Measurements from ENCODE around the gene ZBTB12. TPM values are rescaled to one million over a fixed set of nuclear protein-coding genes. Genes with fewer than 3 reads are reported as not detected.

ZBTB12 gene
- total RNA-seq, 2 donors from 2014 or later: 1.3 to 2.4 TPM

GRCh38 chr6:31887173-31888007 lies 14.5 kb downstream of the ZBTB12 start:
- no peak for DNase-seq (ENCODE audit: low spot score in 2 of 2)
- H3K36me3 Mint-ChIP-seq: peaks cover 5 to 6% of the 10 kb centered on the region in 2 donors
- no peak overlapping the region for H3K27ac Mint-ChIP-seq
- no peaks in the 10 kb centered on the region for H3K9me3 Mint-ChIP-seq
- peak; percentile 32 to 43 for ATAC-seq

GRCh38 chr6:31886541-31886991 lies 15.3 kb downstream of the ZBTB12 start:
- ATAC-seq (no peak), DNase-seq (ENCODE audit: low spot score in 2 of 2) (no peak)
- Mint-ChIP-seq H3K9me3 (no peaks in the 10 kb centered on the region), H3K27ac (no peak overlapping the region), H3K36me3 (peaks cover under 1 to 6% of the 10 kb centered on the region in 2 donors)

GRCh38 chr6:31884528-31885035 lies 17.3 kb downstream of the ZBTB12 start:
- Mint-ChIP-seq H3K27ac (no peak overlapping the region), H3K9me3 (no peaks in the 10 kb centered on the region), H3K36me3 (peaks cover 9 to 13% of the 10 kb centered on the region in 2 donors)
- DNase-seq (ENCODE audit: low spot score in 2 of 2) (no peak), ATAC-seq (no peak)

GRCh38 chr6:31883676-31884075 lies 18.2 kb downstream of the ZBTB12 start:
- DNase-seq (ENCODE audit: low spot score in 2 of 2): no peak
- H3K36me3 Mint-ChIP-seq: peaks cover 9 to 13% of the 10 kb centered on the region in 2 donors
- ATAC-seq: no peak
- H3K27ac Mint-ChIP-seq: no peak overlapping the region
- H3K9me3 Mint-ChIP-seq: no peaks in the 10 kb centered on the region

GRCh38 chr6:31882344-31882743 lies 19.5 kb downstream of the ZBTB12 start:
- no peak for ATAC-seq
- Mint-ChIP-seq H3K9me3 (no peaks in the 10 kb centered on the region), H3K36me3 (peaks cover 9 to 13% of the 10 kb centered on the region in 2 donors), H3K27ac (no peak overlapping the region)
- no peak for DNase-seq (ENCODE audit: low spot score in 2 of 2)

- DNase-seq (ENCODE audit: low spot score in 2 of 2) (no peak), ATAC-seq (no peak)
- no peaks in the 10 kb centered on the region for H3K9me3 Mint-ChIP-seq
Measured at GRCh38 chr6:31881136-31881859, 20.6 kb downstream of the ZBTB12 start.

GRCh38 chr6:31880616-31881015 lies 21.3 kb downstream of the ZBTB12 start:
- Mint-ChIP-seq H3K9me3 (no peaks in the 10 kb centered on the region), H3K36me3 (peaks cover 8 to 9% of the 10 kb centered on the region in 2 donors), H3K27ac (no peak overlapping the region)
- DNase-seq (ENCODE audit: low spot score in 2 of 2) (no peak), ATAC-seq (no peak)

More at GRCh38 chr6:31881136-31881859, 20.6 kb downstream of the ZBTB12 start:
- Mint-ChIP-seq H3K27ac (peak overlapping the region; percentile 12 to 90), H3K36me3 (peaks cover 9 to 12% of the 10 kb centered on the region in 2 donors)

GRCh38 chr6:31879901-31880300 lies 22.0 kb downstream of the ZBTB12 start:
- Mint-ChIP-seq H3K27ac (no peak overlapping the region), H3K36me3 (peaks cover 8 to 9% of the 10 kb centered on the region in 2 donors), H3K9me3 (no peaks in the 10 kb centered on the region)
- no peak for DNase-seq (ENCODE audit: low spot score in 2 of 2)
- ATAC-seq: no peak

GRCh38 chr6:31879143-31879542 lies 22.7 kb downstream of the ZBTB12 start:
- ATAC-seq: no peak
- Mint-ChIP-seq H3K36me3 (peaks cover 8 to 9% of the 10 kb centered on the region in 2 donors), H3K9me3 (no peaks in the 10 kb centered on the region), H3K27ac (no peak overlapping the region)
- DNase-seq (ENCODE audit: low spot score in 2 of 2): no peak

- ATAC-seq (no peak), DNase-seq (ENCODE audit: low spot score in 2 of 2) (no peak)
- H3K27ac Mint-ChIP-seq: peak within 1 kb of the TSS in 1 of 2 donors; percentile 42
- peaks cover 8 to 9% of the 10 kb centered on the region in 2 donors for H3K36me3 Mint-ChIP-seq
- no peaks in the 10 kb centered on the region for H3K9me3 Mint-ChIP-seq
Measured at GRCh38 chr6:31878726-31879125, 23.2 kb downstream of the ZBTB12 start, which contains the start of gene SLC44A4. Gene SLC44A4, minus strand, starts transcription at chr6:31878997. Its CDS starts 17 bp downstream, at chr6:31878980.

GRCh38 chr6:31878222-31878621 lies 23.7 kb downstream of the ZBTB12 start:
- DNase-seq (ENCODE audit: low spot score in 2 of 2): no peak
- no peak for ATAC-seq
- Mint-ChIP-seq H3K27ac (peak overlapping the region in 1 of 2 donors; percentile 42), H3K36me3 (peaks cover 8 to 9% of the 10 kb centered on the region in 2 donors), H3K9me3 (no peaks in the 10 kb centered on the region)

GRCh38 chr6:31877651-31878161 lies 24.2 kb downstream of the ZBTB12 start:
- no peak for ATAC-seq
- H3K9me3 Mint-ChIP-seq: no peaks in the 10 kb centered on the region
- H3K36me3 Mint-ChIP-seq: peaks cover 8 to 9% of the 10 kb centered on the region in 2 donors
- no peak for DNase-seq (ENCODE audit: low spot score in 2 of 2)
- peak overlapping the region; percentile 42 to 60 for H3K27ac Mint-ChIP-seq

- no peak for DNase-seq (ENCODE audit: low spot score in 2 of 2)
- H3K36me3 Mint-ChIP-seq: peaks cover 8 to 9% of the 10 kb centered on the region in 2 donors
- no peak for ATAC-seq
- peak overlapping the region; percentile 42 to 60 for H3K27ac Mint-ChIP-seq
- no peaks in the 10 kb centered on the region for H3K9me3 Mint-ChIP-seq
Measured at GRCh38 chr6:31877125-31877650, 24.7 kb downstream of the ZBTB12 start.

- H3K36me3 Mint-ChIP-seq: peaks cover 6 to 7% of the 10 kb centered on the region in 2 donors
- ATAC-seq: no peak
- DNase-seq (ENCODE audit: low spot score in 2 of 2): no peak
- no peaks in the 10 kb centered on the region for H3K9me3 Mint-ChIP-seq
- H3K27ac Mint-ChIP-seq: no peak overlapping the region
Measured at GRCh38 chr6:31876357-31876756, 25.5 kb downstream of the ZBTB12 start.

GRCh38 chr6:31875877-31876276 lies 26.0 kb downstream of the ZBTB12 start:
- DNase-seq (ENCODE audit: low spot score in 2 of 2): no peak

GRCh38 chr6:31874836-31875572 lies 26.9 kb downstream of the ZBTB12 start:
- ATAC-seq: no peak
- no peaks in the 10 kb centered on the region for H3K36me3 Mint-ChIP-seq
- no peak overlapping the region for H3K27ac Mint-ChIP-seq
- DNase-seq (ENCODE audit: low spot score in 2 of 2): no peak
- H3K9me3 Mint-ChIP-seq: no peaks in the 10 kb centered on the region

More at GRCh38 chr6:31875877-31876276, 26.0 kb downstream of the ZBTB12 start:
- peaks cover under 1 to 2% of the 10 kb centered on the region in 2 donors for H3K36me3 Mint-ChIP-seq
- ATAC-seq: no peak
- H3K27ac Mint-ChIP-seq: peak overlapping the region in 1 of 2 donors; percentile 21
- no peaks in the 10 kb centered on the region for H3K9me3 Mint-ChIP-seq
